GM23248 (cell line): Measurements from ENCODE around the gene LTB. TPM values are rescaled to one million over a fixed set of nuclear protein-coding genes. Genes with fewer than 3 reads are reported as not detected.

Experiments used
- DNase-seq: peaks from one replicate; pipeline ENCODE4 v3.0.0-alpha.2; 2015
- H2AFZ ChIP-seq: fragments of 200-600 bp; sonication (generic); 2 replicates; pipeline ENCODE4 v1.6.1; 2016; ENCODE audit warnings: antibody characterized with exemption
- H3F3A ChIP-seq: fragments of 200-600 bp; sonication (generic); 2 replicates; pipeline ENCODE4 v1.6.1; 2016; ENCODE audit warnings: mild to moderate bottlenecking, antibody characterized with exemption, mixed run types; ENCODE audit not compliant: insufficient read depth
- H3K27ac ChIP-seq: fragments of 200-600 bp; sonication (generic); 2 replicates; pipeline ENCODE4 v1.5.1; 2016; ENCODE audit warnings: mild to moderate bottlenecking
- H3K27me3 ChIP-seq: fragments of 200-600 bp; sonication (generic); replicated peaks from 2 replicates; pipeline ENCODE4 v1.6.1; 2016; ENCODE audit warnings: mild to moderate bottlenecking; ENCODE audit not compliant: insufficient read depth
- H3K36me3 ChIP-seq: fragments of 200-600 bp; sonication (generic); 2 replicates; pipeline ENCODE4 v1.6.1; 2016; ENCODE audit warnings: low read depth, mild to moderate bottlenecking
- H3K4me1 ChIP-seq: fragments of 200-600 bp; sonication (generic); 2 replicates; pipeline ENCODE4 v1.6.1; 2016; ENCODE audit warnings: mild to moderate bottlenecking; ENCODE audit not compliant: insufficient read depth
- H3K4me2 ChIP-seq: fragments of 200-600 bp; sonication (generic); one replicate; pipeline ENCODE4 v1.6.1; 2016; ENCODE audit warnings: mild to moderate bottlenecking; ENCODE audit not compliant: unreplicated experiment
- H3K4me3 ChIP-seq: fragments of 200-600 bp; sonication (generic); 2 replicates; pipeline ENCODE4 v1.5.1; 2016; ENCODE audit warnings: mild to moderate bottlenecking
- H3K79me2 ChIP-seq: fragments of 200-600 bp; sonication (generic); 2 replicates; pipeline ENCODE4 v1.6.1; 2016; ENCODE audit warnings: mild to moderate bottlenecking; ENCODE audit not compliant: insufficient read depth
- H3K9ac ChIP-seq: fragments of 200-600 bp; sonication (generic); 2 replicates; pipeline ENCODE4 v1.6.1; 2016; ENCODE audit warnings: mild to moderate bottlenecking
- H3K9me2 ChIP-seq: fragments of 200-600 bp; sonication (generic); 2 replicates; pipeline ENCODE4 v1.6.1; 2016; ENCODE audit warnings: mixed run types, mild to moderate bottlenecking, moderate library complexity; ENCODE audit not compliant: insufficient read depth
- H3K9me3 ChIP-seq: fragments of 200-600 bp; sonication (generic); one replicate; pipeline ENCODE4 v1.6.1; 2017; ENCODE audit warnings: low read depth
- H4K20me1 ChIP-seq: fragments of 200-600 bp; sonication (generic); 2 replicates; pipeline ENCODE4 v1.6.0; 2016; ENCODE audit not compliant: insufficient read depth
- EZH2 ChIP-seq: fragments of 200-600 bp; sonication (generic); IDR thresholded peaks from 2 replicates; pipeline ENCODE4 v1.6.1; 2018; ENCODE audit warnings: antibody characterized with exemption, mild to moderate bottlenecking; ENCODE audit not compliant: insufficient read depth, poor library complexity, severe bottlenecking
- EZH2phosphoT487 ChIP-seq: fragments of 200-600 bp; sonication (generic); IDR thresholded peaks from 2 replicates; pipeline ENCODE4 v1.6.1; 2018; ENCODE audit warnings: antibody characterized with exemption, moderate library complexity, mild to moderate bottlenecking, low read depth; ENCODE audit not compliant: insufficient read depth
- WGBS, 2 experiments: methylation state at CpG; one replicate each; pipeline ENCODE4 v1.1.6; 2015 to 2017; ENCODE audit warnings: low lambda C conversion rate in 2 of 2, low coverage in 1 of 2; ENCODE audit errors: missing lambda C conversion rate in 2 of 2; 5-methylcytosine and 5-hydroxymethylcytosine counted together
- in situ Hi-C: fragments of 300-500 bp; cut with MboI; formaldehyde crosslinking; loops from 2 replicates; pipeline ENCODE4 v1.15.0; 2020
- polyA plus RNA-seq: library from polyadenylated mRNA; unstranded; fragments of >200 nt; fragmentation: Nextera tagmentation; extraction: Ambion mirVana; gene quantifications from 2 replicates; pipeline ENCODE4 v1.2.1, GENCODE V29; 2016
- total RNA-seq: library from RNA; depleted of rRNA; stranded (reverse); fragments of >200 nt; shearing (Covaris generic); gene quantifications from 2 replicates; pipeline ENCODE4 v1.2.3, GENCODE V29; 2014; rRNA removed

Gene LTB, protein sequence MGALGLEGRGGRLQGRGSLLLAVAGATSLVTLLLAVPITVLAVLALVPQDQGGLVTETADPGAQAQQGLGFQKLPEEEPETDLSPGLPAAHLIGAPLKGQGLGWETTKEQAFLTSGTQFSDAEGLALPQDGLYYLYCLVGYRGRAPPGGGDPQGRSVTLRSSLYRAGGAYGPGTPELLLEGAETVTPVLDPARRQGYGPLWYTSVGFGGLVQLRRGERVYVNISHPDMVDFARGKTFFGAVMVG
- total RNA-seq (not detected in 2 replicates), polyA plus RNA-seq (0.23 TPM in 1 of 2 replicates, not detected in the other)

DNA sequence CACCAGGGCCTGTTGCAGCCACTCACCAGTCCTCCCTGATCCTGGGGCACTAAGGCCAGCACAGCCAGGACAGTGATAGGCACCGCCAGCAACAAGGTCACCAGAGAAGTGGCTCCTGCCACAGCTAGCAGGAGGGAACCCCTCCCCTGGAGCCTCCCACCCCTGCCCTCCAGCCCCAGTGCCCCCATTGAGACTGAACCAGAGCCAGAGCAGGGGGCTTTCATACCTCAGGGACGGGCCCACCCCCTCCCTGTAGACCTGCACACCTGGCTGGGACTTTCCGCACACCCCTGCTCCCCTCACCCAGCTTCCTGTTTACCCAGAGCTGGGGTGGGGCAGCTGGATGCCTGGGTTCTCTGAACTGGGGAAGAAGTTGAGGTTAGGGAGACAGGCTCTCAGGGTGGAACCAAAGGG is at the start of gene LTB:
Gene LTB (minus strand): TSS at position 195 of the 414 bp plus-strand sequence. CDS start 7 bp downstream, at position 188.
- peak within 1 kb of the TSS; percentile 87 for H3K9ac ChIP-seq
- H3K36me3 ChIP-seq, result no peaks in the 10 kb centered on the region
- peak within 1 kb of the TSS; percentile 98 for H2AFZ ChIP-seq
- no peak for DNase-seq
- no peaks in the 10 kb centered on the region for H3F3A ChIP-seq
- no peaks in the 10 kb centered on the region for H3K9me2 ChIP-seq
- peak within 1 kb of the TSS; percentile 97 for H3K4me3 ChIP-seq
- in situ Hi-C loops, result no loop called here
- H3K4me2 ChIP-seq, result peak within 1 kb of the TSS; percentile 96
- 74 to 83% methylated on average over 3 of the region's 3 CpGs for WGBS, 2 experiments
- no peak within 1 kb of the TSS for H3K27ac ChIP-seq
- TF ChIP-seq EZH2 (no peak), EZH2phosphoT487 (no peak)
- no peaks in the 10 kb centered on the region for H3K27me3 ChIP-seq
- no peaks in the 10 kb centered on the region for H3K9me3 ChIP-seq
- H3K79me2 ChIP-seq, result no peaks in the 10 kb centered on the region
- no peaks in the 10 kb centered on the region for H4K20me1 ChIP-seq
- H3K4me1 ChIP-seq, result peaks cover 4% of the 10 kb centered on the region; the same call in 1 of the 2 replicates

GRCh38 chr6:31631681-31632278 is 49.6 kb upstream of the LTB start:
- Histone ChIP-seq H3K9ac (no peak overlapping the region), H3K27me3 (no peaks in the 10 kb centered on the region), H4K20me1 (no peaks in the 10 kb centered on the region), H3K36me3 (peaks cover 88% of the 10 kb centered on the region), H3K79me2 (peaks cover 65% of the 10 kb centered on the region), H3K9me3 (no peaks in the 10 kb centered on the region), H3K4me1 (no peaks in the 10 kb centered on the region), H2AFZ (no peak overlapping the region), H3K4me2 (no peak overlapping the region), H3F3A (peaks cover 68% of the 10 kb centered on the region), H3K4me3 (no peak overlapping the region), H3K9me2 (no peaks in the 10 kb centered on the region), H3K27ac (no peak overlapping the region)
- TF ChIP-seq EZH2, result no peak
- no peak for TF ChIP-seq EZH2phosphoT487
- DNase-seq, result no peak
- WGBS, 2 experiments, result 86 to 88% methylated on average over 23 to 32 of the region's 32 CpGs
- in situ Hi-C loops, result no loop called here

DNA sequence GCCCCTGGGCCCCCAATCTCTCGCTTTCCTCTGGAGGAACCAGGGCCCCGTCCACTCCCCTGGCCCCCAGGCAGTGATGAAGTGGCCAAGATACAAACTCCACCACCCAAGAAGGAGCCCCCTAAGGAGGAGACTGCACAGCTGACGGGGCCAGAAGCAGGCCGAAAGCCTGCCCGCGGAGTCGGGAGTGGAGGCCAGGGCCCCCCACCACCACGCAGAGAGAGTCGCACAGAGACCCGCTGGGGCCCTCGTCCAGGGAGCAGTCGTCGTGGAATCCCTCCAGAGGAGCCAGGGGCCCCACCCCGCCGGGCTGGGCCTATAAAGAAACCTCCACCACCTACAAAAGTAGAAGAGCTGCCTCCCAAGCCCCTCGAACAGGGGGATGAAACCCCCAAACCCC is 49.0 kb upstream of the LTB start:
- Histone ChIP-seq H2AFZ (no peak overlapping the region), H3K4me2 (no peak overlapping the region), H3K4me3 (no peak overlapping the region), H3K4me1 (no peaks in the 10 kb centered on the region), H3K36me3 (peaks cover 89% of the 10 kb centered on the region), H3K79me2 (peaks cover 71% of the 10 kb centered on the region), H3K9me3 (no peaks in the 10 kb centered on the region), H3K9ac (no peak overlapping the region), H3K9me2 (no peaks in the 10 kb centered on the region), H3K27ac (no peak overlapping the region), H4K20me1 (no peaks in the 10 kb centered on the region), H3F3A (peaks cover 62% of the 10 kb centered on the region), H3K27me3 (no peaks in the 10 kb centered on the region)
- WGBS, 2 experiments, result 86 to 87% methylated on average over 14 of the region's 16 CpGs
- DNase-seq, result no peak
- in situ Hi-C loops, result no loop called here
- TF ChIP-seq EZH2phosphoT487, result no peak
- TF ChIP-seq EZH2, result no peak

DNA sequence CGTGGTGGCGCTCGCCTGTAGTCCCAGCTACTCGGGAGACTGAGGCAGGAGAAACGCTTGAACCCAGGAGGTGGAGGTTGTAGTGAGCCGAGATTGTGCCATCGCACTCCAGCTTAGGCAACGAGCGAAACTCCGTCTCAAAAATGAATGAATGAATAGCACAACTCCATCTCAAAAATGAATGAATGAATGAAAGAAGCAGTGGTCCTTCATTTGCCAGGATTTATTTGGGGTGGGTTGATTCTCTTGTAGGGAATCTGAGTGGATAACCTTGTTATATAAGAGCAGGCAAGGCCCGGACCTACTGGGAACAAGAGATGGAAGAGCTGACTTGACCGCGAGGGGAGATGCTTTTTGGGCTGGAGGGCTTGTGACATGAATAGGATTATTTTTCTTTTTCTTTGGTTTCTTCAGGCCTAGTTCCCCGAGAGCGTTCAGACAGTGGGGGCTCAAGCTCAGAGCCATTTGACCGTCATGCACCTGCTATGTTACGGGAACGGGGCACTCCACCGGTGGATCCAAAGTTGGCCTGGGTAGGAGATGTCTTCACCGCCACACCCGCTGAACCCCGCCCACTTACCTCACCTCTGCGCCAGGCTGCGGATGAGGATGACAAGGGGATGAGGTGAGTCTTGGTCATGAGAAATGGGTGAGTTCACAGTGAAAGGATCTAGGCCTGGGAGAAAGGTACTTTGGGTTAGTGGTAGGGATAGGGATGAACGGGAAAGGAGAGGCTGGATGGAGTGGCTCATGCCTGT is 48.1 kb upstream of the LTB start:
- Histone ChIP-seq H3K9me3 (no peaks in the 10 kb centered on the region), H3K36me3 (peaks cover 89% of the 10 kb centered on the region), H3K4me3 (no peak overlapping the region), H3K4me2 (no peak overlapping the region), H3K9me2 (no peaks in the 10 kb centered on the region), H3F3A (peaks cover 55% of the 10 kb centered on the region), H3K9ac (no peak overlapping the region), H3K27me3 (no peaks in the 10 kb centered on the region), H3K79me2 (peaks cover 80% of the 10 kb centered on the region), H3K27ac (no peak overlapping the region), H4K20me1 (no peaks in the 10 kb centered on the region), H2AFZ (no peak overlapping the region), H3K4me1 (no peaks in the 10 kb centered on the region)
- 90 to 93% methylated on average over 25 of the region's 25 CpGs for WGBS, 2 experiments
- TF ChIP-seq EZH2phosphoT487, result no peak
- TF ChIP-seq EZH2, result no peak
- DNase-seq, result no peak
- in situ Hi-C loops, result no loop called here
